Loucy (cell line): Measurements from ENCODE around the gene SORBS1.

Source experiments
- CTCF ChIP-seq: fragments of 200-600 bp; sonication (generic); conservative IDR thresholded peaks from 2 replicates; pipeline ENCODE4 v1.5.1; 2014; ENCODE audit warnings: mild to moderate bottlenecking, antibody characterized with exemption, low read length
- EZH2phosphoT487 ChIP-seq: fragments of 200-600 bp; IDR thresholded peaks from 2 replicates; pipeline ENCODE4 v1.6.1; 2018; ENCODE audit warnings: antibody characterized with exemption, mild to moderate bottlenecking, moderate library complexity, borderline replicate concordance

GRCh38 chr10:95267251-95267650 lies 293.9 kb downstream of the SORBS1 start:
- TF ChIP-seq CTCF, result no peak
- TF ChIP-seq EZH2phosphoT487, result no peak
